ENCODE results near the gene PFKFB3.
"Not testable (repeated sequence)": the region's sequence is repeated elsewhere in the genome, so short reads cannot be mapped to it uniquely, and the experiment has no call there.

Gene PFKFB3

DNA sequence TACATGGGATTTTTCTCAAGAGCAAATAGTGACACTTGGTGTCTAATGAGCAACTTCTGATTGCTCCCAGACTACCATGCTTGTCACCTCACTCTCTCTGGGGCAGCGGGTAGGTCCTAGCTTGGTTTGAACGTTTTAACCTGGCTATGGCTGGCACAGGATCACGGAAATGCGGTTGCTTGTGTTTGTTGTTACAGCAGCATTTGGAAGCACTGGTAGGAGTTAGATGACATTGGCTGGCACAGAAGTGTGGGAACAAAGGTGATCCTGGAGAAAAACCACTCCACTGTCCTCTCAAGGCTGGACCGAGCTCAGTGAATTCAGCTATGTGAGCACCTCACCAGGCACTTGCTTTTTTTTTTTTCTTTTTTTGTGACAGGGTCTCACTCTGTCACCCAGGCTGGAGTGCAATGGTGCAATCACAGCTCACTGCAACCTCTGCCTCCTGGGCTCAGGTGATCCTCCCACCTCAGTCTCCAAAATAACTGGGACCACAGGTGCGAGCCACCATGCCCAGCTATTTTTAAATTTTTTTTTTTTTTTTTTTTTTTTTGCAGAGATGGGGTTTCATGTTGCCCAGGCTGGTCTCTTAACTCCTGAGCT lies 3.5 kb upstream of the PFKFB3 start:
- in situ Hi-C loops (cut with MboI; ENCODE audit: low pct_unique_long_range_greater_than_20kb, low sequenced_read_pairs), result no loop called here
- DNase-seq, result no peak

DNA sequence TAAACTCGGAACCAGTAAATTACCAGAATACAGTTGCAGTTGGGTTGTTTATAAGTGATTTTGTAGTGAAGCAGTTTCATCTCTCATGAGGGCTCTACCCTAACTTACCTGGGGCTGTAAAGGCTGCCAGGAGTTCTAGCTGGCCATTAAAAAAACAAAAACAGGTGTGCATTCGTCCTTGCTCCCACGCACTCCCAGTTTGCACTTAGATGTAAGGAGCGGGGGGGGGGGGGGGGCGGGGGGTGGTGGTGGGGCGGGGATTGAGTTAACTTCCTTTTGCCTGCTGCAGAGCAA lies 2.3 kb upstream of the PFKFB3 start:
- DNase-seq, result no peak
- in situ Hi-C loops (cut with MboI; ENCODE audit: low pct_unique_long_range_greater_than_20kb, low sequenced_read_pairs), result loop anchor here (25.0 kb wide), 1 partner anchor 187 kb away; no protein-coding TSS in a partner anchor

DNA sequence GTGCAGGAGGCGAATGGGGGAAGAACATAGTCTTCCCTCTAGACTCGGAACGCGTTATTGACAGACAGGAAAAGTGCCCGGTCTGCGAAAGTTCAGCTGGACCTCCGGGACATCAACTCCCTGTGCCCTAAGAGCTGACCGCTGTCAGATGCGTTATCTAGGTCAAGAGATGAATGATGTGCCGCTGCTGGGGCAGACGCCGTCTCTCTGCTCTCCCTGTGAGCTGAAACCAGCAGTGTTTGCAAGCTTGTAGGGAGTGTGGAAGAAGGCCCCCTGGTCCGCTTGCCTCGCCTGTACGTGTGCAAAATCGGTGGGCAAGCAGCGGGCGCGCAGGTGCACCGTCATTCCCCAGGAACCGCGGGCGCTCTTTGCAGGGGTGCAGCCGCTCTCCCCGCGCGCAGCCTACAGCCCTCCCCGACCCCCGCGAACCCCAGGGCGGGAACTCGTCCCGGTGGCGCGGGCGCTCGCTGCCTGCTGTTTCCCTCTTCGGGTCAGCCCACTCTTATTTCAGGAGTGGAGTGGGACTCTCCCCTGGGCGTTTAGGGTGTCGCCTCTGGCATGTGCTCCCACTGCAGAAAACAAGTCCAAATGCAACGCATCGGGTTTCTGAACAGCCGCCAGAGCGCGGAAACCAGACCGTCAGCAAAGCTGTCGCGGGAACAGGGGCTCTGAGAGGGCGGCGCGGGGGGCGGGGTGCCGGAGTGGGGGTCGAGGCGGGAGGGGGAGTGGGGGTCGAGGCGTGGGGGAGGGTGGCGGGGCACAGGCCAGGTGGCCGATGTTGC lies 1.8 kb upstream of the PFKFB3 start:
- peak; percentile 60 for DNase-seq
- in situ Hi-C loops (cut with MboI; ENCODE audit: low pct_unique_long_range_greater_than_20kb, low sequenced_read_pairs), result loop anchor here (25.0 kb wide), 1 partner anchor 186 kb away; no protein-coding TSS in a partner anchor

DNA sequence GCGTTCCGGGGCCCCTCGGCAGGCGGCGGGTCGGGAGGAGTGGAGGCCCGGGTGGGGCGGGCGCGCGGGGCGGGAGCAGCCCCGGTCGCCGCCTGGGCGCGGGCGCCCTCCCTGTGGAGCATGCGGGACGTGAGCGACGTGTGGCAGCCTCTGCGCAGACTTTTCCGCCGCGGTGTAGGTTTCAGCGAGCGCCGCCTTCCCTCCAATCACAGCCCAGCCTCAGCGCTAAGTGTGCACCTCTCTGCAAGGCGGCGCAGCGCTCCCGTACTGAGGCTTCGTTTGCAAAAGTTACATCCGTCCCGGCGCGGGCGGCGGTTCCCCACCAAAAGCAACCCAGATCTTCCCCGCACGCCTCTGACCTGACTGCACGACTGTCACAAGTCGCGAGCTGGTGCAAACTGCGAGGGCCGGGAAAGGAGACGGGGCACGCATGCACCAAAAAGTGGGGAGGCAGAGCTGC lies 1.2 kb upstream of the PFKFB3 start:
- DNase-seq, result peak; percentile 67
- in situ Hi-C loops (cut with MboI; ENCODE audit: low pct_unique_long_range_greater_than_20kb, low sequenced_read_pairs), result loop anchor here (25.0 kb wide), 1 partner anchor 186 kb away; no protein-coding TSS in a partner anchor

DNA sequence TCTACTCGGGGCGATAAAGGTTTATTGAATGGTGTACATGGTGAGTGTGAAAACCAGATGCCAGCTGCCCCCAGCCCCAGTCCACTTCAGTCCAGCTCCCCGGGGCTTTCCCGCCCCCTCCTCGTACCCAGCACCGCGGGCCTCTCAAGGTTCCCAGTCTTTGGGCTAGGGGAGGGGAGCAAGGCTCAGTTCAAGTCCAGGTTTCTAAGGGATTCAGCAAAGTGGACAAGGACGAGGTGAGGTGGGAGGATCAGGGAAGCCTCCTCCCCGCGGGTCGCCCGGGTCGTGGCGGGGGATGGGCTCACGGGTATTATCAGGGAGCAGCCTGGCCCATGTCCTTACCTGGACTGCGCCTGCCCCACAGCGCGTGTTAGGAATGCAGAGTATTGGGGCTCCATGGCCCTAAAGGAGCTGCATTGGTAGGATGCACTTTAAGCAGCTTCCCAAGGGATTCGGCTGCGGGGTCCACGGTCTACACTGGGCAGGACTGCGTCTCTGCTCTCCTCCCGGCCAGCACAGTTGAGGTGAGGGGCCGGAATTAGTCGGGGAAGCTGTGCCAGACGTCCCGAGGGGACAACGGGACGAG lies 541 bp upstream of the PFKFB3 start:
- in situ Hi-C loops (cut with MboI; ENCODE audit: low pct_unique_long_range_greater_than_20kb, low sequenced_read_pairs), result loop anchor here (25.0 kb wide), 1 partner anchor 185 kb away; no protein-coding TSS in a partner anchor
- DNase-seq, result no peak

DNA sequence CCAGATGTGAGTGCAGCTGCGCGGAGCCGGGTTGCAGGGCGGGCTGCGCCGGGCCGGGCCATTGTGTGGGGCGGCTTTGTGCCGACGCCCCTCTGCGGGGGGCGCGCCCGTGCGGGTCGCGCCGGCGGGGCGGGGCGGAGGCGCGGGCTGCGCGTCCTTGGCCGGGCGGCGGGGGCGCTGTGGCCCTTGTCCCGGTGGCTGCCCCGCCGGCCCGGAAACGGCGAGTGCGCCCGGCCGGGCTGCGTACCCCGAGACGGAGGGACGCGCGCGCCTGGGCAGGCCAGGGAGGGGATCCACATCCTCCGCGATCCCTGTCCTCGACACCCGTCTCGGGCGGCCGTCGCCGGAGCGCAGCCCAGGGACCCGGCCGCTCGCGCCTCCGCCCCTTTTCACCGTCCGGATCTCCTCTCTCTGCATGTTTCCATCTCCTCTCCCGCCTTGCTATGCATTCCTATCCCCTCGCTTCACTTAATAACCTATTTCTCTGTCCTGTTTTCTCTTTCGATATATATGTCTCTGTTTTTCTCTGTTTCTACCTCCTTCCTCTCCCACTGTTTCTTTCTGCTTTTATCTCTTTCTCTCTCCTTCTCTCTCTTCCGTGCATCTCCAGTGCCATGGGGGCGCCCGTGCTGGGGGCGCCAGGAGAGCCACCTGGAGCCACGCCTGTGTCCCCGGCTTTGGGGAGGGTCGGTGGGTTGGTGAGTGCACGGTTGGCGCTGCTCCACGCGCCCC lies 765 bp downstream of the PFKFB3 start:
- peak; percentile 51 for DNase-seq
- in situ Hi-C loops (cut with MboI; ENCODE audit: low pct_unique_long_range_greater_than_20kb, low sequenced_read_pairs), result loop anchor here (25.0 kb wide), 1 partner anchor 184 kb away; no protein-coding TSS in a partner anchor

DNA sequence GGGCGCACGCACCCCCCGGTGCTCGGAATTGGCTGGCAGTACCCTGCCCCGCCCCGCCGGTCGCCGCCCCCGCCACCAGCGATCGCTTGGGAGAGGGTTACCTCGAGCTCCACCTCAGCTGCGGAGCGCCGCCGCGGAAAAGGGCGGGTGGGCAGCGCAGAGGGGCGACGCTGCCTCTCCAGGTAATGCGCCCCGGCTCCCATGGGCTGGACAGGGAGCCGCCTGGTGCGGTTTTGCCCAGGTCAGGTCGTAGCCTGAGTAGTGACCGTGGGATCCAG lies 1.3 kb downstream of the PFKFB3 start:
- in situ Hi-C loops (cut with MboI; ENCODE audit: low pct_unique_long_range_greater_than_20kb, low sequenced_read_pairs), result loop anchor here (25.0 kb wide), 1 partner anchor 183 kb away; no protein-coding TSS in a partner anchor
- DNase-seq, result no peak

DNA sequence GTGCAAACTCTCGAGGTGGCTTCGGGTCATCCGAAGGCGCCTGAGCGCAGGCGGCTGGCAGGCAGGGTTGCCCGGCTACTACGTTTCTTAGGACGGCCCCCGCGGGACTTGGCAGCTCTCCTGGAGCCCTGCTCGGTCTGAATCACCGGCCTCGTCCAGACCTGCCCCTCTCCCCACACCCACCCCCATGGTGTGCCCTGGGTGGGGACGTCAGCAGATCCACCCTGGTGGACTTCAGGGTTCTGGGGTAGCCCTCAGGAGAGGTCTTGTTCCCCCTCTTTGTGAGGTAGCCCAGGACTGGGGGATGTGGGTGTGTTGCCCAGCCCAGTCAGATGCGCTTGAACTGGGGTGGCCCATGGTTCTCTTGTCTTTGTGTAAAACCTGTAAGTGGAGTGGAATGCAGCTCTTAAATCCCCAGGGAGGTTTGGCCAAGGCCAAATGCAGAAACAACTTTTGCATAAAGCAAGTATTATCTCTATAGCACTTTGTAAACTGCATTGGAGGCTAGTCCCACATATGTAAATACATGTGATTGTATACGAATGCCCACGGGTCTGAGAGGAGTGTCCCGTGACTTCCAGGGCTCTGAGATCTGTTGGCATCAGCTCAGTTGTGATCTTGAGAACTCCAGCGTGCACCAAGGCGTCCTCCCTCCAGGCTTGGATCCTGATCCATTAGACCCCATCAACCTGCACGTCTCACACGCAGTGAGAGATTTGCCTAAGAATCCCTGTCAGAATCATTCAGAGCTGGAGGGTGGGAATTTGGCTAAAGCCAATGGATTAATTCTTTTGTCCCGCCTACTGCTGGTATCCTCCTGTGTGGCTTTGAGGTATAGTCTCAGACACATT lies 1.8 kb downstream of the PFKFB3 start:
- DNase-seq, result no peak
- in situ Hi-C loops (cut with MboI; ENCODE audit: low pct_unique_long_range_greater_than_20kb, low sequenced_read_pairs), result loop anchor here (25.0 kb wide), 1 partner anchor 183 kb away; no protein-coding TSS in a partner anchor

DNA sequence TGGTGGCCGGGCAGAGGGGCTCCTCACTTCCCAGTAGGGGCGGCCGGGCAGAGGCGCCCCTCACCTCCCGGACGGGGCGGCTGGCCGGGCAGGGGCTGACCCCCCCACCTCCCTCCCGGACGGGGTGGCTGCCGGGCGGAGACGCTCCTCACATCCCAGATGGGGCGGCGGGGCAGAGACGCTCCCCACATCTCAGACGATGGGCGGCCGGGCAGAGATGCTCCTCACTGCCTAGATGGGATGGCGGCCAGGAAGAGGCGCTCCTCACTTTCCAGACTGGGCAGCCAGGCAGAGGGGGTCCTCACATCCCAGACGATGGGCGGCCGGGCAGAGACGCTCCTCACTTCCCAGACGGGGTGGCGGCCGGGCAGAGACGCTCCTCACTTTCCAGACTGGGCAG lies 3.8 kb downstream of the PFKFB3 start:
- not testable (repeated sequence) for DNase-seq
- in situ Hi-C loops (cut with MboI; ENCODE audit: low pct_unique_long_range_greater_than_20kb, low sequenced_read_pairs), result loop anchor here (25.0 kb wide), 1 partner anchor 181 kb away; no protein-coding TSS in a partner anchor

DNA sequence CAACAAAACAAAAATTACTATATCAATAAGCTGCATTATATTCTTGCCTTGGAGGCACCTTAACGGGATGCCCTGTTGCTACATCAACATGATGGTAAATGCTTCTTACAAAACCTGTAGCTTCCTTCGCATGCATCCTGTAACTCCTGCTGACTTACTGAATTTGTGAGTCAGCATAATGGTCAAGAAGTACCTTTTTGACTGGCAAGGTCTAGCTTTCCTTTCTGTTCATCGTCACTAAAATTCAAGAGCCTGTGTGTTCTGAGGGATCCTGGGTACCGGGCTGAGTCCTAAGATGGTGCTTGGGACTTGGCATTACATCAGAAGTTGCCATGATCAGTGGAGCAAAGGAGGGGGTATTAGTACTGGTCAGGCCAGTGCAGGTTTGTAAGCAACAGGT lies 4.9 kb downstream of the PFKFB3 start:
- in situ Hi-C loops (cut with MboI; ENCODE audit: low pct_unique_long_range_greater_than_20kb, low sequenced_read_pairs), result loop anchor here (25.0 kb wide), 1 partner anchor 180 kb away; no protein-coding TSS in a partner anchor
- DNase-seq, result no peak

DNA sequence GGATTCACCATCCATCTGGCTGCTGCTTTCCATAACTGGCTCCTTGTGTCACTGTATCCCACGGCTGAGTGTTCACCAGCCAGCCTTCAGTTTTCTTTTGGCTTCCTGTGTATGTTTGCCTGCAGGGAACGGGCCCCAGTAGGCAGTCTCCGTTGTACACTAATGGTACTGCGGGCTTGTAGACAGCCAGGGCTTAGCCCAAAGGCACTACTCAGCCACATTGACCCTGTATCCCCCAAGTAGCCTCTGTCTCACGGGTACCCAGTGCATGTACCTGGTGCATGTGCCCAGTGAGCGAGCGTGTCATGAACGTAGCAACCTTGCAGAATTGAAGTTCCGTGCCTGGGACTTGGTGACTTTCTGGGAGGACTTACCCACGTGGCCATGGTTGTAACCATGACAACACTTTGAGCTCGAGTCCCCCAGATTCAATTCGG lies 6.1 kb downstream of the PFKFB3 start:
- no peak for DNase-seq
- in situ Hi-C loops (cut with MboI; ENCODE audit: low pct_unique_long_range_greater_than_20kb, low sequenced_read_pairs), result loop anchor here (25.0 kb wide), 1 partner anchor 178 kb away; no protein-coding TSS in a partner anchor

DNA sequence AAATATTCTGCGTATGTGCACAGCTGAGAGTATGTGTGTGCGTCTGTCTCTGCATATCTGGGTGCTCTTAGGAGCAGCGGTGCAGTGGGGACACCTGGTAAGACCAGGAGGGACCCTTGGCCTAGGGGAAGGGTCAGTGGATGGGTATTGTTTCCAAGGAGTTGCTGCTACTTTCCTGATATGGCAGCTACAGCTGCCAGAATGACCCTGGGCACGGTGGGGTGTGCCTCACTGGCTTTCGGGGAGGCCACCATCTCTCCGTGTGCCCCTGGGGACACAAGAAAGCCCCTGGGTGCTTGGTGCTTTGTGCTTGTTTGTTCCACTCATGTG lies 8.6 kb downstream of the PFKFB3 start:
- in situ Hi-C loops (cut with MboI; ENCODE audit: low pct_unique_long_range_greater_than_20kb, low sequenced_read_pairs), result loop anchor here (25.0 kb wide), 1 partner anchor 176 kb away; no protein-coding TSS in a partner anchor
- no peak for DNase-seq

DNA sequence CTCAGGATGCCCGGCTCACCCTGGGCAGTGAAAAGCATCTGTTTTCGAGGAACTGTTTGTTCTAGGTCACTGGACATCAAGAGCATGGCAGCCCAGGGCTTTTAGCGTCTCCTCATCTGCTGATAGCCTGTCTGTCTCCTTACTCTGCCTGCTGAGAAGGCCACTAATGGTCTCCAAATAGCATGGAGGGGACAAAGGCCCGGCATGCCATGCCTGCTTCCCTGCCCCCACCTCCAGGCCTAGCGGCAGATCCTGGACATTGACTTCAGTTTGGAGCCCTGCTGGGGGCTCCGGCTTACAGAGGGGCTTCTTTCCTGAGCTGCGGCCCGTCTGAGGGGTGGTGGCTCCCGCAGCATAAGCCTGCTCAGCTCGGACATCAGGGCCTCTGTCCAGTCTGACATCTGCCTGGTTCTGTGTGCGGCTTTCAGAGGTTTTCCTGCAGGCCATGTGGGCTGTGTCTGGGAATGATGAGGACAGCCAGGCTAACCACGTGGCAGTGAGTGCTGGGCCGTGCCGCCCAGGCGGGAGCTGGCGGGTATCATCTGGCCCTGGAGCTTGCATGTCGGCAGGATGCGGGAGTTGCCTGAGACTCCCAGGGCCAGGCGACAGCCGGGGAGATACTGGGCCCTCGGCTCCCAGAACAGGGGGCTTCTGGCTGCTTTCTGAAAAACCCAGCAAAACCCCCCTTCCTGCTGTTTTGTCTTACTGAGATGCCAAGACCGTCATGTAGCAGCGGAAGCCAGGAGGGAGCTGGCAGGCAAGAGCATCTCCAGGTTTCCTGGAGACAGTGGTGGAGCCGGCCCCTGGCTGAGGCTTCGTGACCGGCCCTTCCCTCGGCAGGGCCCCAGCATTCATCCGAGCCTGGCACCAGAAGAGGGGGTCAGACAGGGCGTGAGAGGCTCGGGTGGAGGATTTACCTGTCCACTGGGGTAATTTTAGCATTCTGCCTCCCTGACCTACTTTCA lies 9.2 kb downstream of the PFKFB3 start:
- DNase-seq, result no peak
- in situ Hi-C loops (cut with MboI; ENCODE audit: low pct_unique_long_range_greater_than_20kb, low sequenced_read_pairs), result loop anchor here (25.0 kb wide), 1 partner anchor 175 kb away; no protein-coding TSS in a partner anchor

DNA sequence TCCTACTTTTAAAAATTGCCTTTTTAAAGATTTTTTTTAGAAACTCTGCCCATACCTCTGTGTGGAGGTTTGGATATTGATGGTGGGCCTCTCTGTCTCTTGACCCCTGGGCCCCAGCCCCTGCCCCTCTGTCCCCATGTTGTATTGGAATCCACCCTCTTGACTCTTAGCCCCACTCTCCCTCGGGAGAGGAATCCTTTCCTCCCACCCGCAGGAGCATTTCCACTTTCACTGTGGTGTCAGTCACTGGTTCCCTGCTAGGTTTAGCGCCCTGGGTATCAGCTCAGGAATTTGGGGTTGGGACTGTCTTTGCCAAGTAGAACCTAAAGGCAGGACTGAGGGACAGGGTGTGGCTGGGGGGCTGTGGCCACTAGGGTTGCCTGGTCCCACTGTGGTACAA lies 10.1 kb downstream of the PFKFB3 start:
- no peak for DNase-seq
- in situ Hi-C loops (cut with MboI; ENCODE audit: low pct_unique_long_range_greater_than_20kb, low sequenced_read_pairs), result loop anchor here (25.0 kb wide), 1 partner anchor 174 kb away; no protein-coding TSS in a partner anchor

DNA sequence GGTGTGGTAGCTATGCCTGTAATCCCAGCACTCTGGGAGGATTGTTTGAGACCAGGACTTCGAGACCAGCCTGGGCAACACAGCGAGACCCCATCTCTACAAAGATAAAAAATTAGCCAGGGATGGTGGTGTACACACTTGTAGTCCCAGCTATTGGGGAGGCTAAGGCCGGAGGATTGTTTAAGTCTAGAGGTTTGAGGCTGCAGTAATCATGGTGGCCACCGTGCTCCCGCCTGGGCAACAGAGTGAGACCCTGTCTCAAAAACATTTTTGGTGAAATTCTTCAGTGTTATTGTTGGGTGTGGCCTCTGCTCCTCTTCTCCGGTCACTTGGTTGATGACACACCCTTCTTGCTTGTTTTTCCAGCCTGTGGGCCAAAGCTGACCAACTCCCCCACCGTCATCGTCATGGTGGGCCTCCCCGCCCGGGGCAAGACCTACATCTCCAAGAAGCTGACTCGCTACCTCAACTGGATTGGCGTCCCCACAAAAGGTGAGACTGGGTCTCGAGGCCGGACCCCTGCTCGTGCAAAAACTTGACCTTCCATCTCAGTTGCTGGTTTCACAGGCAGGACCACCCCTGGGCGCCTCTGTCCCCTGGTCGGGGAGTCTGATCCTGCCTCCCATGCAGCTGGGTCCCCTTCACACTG lies 10.6 kb downstream of the PFKFB3 start:
- in situ Hi-C loops (cut with MboI; ENCODE audit: low pct_unique_long_range_greater_than_20kb, low sequenced_read_pairs), result loop anchor here (25.0 kb wide), 1 partner anchor 174 kb away; no protein-coding TSS in a partner anchor

DNA sequence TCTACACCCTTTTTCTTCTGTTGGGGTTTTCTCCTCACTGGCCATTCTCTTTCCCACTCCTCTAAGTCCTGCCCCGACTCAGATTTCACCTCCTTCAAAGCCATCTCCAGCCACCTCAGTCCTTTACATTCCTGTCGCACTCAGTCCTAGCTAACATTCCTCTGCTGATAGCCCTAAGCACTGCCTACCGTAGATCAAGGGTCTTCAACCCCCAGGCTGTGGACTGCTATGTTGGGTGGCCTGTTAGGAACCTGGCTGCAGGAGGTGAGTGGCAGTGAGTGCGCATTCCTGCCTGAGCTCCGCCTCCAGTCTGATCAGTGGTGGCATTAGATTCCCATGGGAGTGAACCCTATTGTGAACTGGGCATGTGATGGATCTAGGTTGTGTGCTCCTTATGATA lies 11.2 kb downstream of the PFKFB3 start:
- DNase-seq, result no peak
- in situ Hi-C loops (cut with MboI; ENCODE audit: low pct_unique_long_range_greater_than_20kb, low sequenced_read_pairs), result loop anchor here (25.0 kb wide), 1 partner anchor 173 kb away; no protein-coding TSS in a partner anchor

More for the DNA sequence above, 10.6 kb downstream of the PFKFB3 start:
- no peak for DNase-seq

DNA sequence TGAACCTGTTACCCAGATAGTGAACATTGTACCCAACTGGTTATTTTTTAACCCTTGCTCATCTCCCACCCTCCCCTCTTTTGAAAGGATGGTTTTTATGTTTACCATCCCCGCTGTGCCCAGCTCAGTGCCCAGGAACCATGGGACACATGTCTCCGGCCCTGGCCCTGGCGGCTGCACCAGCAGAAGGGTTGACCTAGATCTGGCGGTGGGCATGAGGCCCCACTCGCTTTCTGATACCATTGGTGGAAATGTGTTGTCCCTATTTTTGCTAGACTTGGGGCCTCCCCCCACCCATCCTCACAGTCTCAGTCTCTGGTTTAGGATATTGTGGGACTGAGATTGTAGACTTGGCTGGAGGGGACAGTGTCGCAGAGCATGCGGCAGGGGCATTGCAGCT lies 11.9 kb downstream of the PFKFB3 start:
- DNase-seq, result no peak
- in situ Hi-C loops (cut with MboI; ENCODE audit: low pct_unique_long_range_greater_than_20kb, low sequenced_read_pairs), result loop anchor here (25.0 kb wide), 1 partner anchor 173 kb away; no protein-coding TSS in a partner anchor
